Caki2 (cell line): ENCODE results near the gene NSUN6. TPM values are rescaled to one million over a fixed set of nuclear protein-coding genes. Genes with fewer than 3 reads are reported as not detected.

ENCODE experiments used
- total RNA-seq: library from RNA; depleted of rRNA; stranded (reverse); fragments of >200 nt; shearing (Covaris generic); gene quantifications from 2 replicates; pipeline ENCODE4 v1.2.3, GENCODE V29; 2014; ENCODE audit warnings: low replicate concordance; rRNA removed

NSUN6 gene
- total RNA-seq, 1 experiment from 2014 or later = 3.6 TPM

Other genes starting within 250 kb of the NSUN6 start
- gene ARL5B, start 7.8 kb upstream of the NSUN6 start, total RNA-seq = 9.0 and 15.2 TPM in 2 replicates